Inferior parietal cortex (tissue), 1 donor: ENCODE measurements around the gene C4BPB.
"Not testable (repeated sequence)": the region's sequence is repeated elsewhere in the genome, so short reads cannot be mapped to it uniquely, and the experiment has no call there.

ENCODE experiments used
- DNase-seq: peaks from one replicate; pipeline ENCODE4 v3.0.0-alpha.2; 2016; ENCODE audit errors: extremely low spot score

Gene C4BPB

GRCh38 chr1:207088701-207089626 is at the start of gene C4BPB:
C4BPB (plus strand) TSS chr1:207088860; CDS start chr1:207089532, 672 bp downstream.
- DNase-seq = no peak

GRCh38 chr1:207039380-207040180 is 49.1 kb upstream of the C4BPB start:
- DNase-seq = no peak

GRCh38 chr1:207040181-207040533 is 48.5 kb upstream of the C4BPB start:
- DNase-seq = no peak

GRCh38 chr1:207041397-207041796 is 47.3 kb upstream of the C4BPB start:
- not testable (repeated sequence) for DNase-seq

GRCh38 chr1:207045453-207045852 is 43.2 kb upstream of the C4BPB start:
- no peak for DNase-seq

- no peak for DNase-seq
Measured at GRCh38 chr1:207047505-207047904, 41.2 kb upstream of the C4BPB start.

GRCh38 chr1:207048041-207048440 is 40.6 kb upstream of the C4BPB start:
- no peak for DNase-seq

- no peak for DNase-seq
Measured at GRCh38 chr1:207049054-207049453, 39.6 kb upstream of the C4BPB start.

- no peak for DNase-seq
Measured at GRCh38 chr1:207049514-207049913, 39.1 kb upstream of the C4BPB start.

GRCh38 chr1:207049974-207050391 is 38.7 kb upstream of the C4BPB start:
- DNase-seq = peak; percentile 86

GRCh38 chr1:207050480-207051190 is 38.0 kb upstream of the C4BPB start:
- peak; percentile 93 for DNase-seq

GRCh38 chr1:207051191-207051943 is 37.3 kb upstream of the C4BPB start, which contains the start of gene YOD1:
YOD1 (minus strand) TSS chr1:207051208; CDS start chr1:207051030, 178 bp downstream.
- DNase-seq = no peak

GRCh38 chr1:207052911-207053769 is 35.5 kb upstream of the C4BPB start, which contains the start of gene PFKFB2:
PFKFB2 (plus strand) TSS chr1:207053275; CDS start chr1:207054718, 1,443 bp downstream.
- peak; percentile 96 for DNase-seq

GRCh38 chr1:207054491-207054890 is 34.2 kb upstream of the C4BPB start:
- no peak for DNase-seq

- DNase-seq = no peak
Measured at GRCh38 chr1:207055386-207056001, 33.2 kb upstream of the C4BPB start.

GRCh38 chr1:207056673-207057072 is 32.0 kb upstream of the C4BPB start:
- DNase-seq = no peak

- DNase-seq = no peak
Measured at GRCh38 chr1:207058252-207058651, 30.4 kb upstream of the C4BPB start.

GRCh38 chr1:207058878-207059867 is 29.5 kb upstream of the C4BPB start:
- no peak for DNase-seq
